ENCODE results near the gene TECR. TPM values are rescaled to one million over a fixed set of nuclear protein-coding genes. Genes with fewer than 3 reads are reported as not detected.

TECR gene
- total and polyA plus RNA-seq, 2 of the 13 experiments (the other 11 are each of a cell fraction or from before 2014, with no cell fraction given) = 54.9 to 121 TPM

DNA sequence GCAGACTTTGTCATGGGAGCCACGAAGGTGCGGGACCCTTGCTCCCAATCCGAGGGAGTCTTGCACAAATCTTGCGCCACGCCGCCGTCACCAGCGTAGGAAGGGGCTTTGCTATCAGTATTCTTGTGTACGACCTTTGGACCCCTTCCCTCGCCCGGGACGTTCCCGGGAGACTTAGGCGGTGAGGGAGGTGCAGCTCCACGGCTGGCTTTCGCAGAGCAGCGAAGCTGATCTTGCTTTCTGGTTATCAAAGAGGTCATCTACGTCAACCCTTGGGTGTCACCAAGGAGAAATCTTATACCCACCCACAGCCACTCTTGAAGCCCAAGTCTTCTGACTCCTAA, 583 bp downstream of the TECR start:
- no TSS peak for BruUV-seq (replicated peaks)
- Histone ChIP-seq H3K4me3 (replicated peaks in 1 of 3; ENCODE audit: insufficient read depth in 1 of 3, low read depth in 2 of 3, low read length in 3 of 3) (peak overlapping the region; percentile 78 to 89 (median 85)), H3K27me3 (ENCODE audit: control insufficient read depth in 1 of 2, insufficient read depth in 2 of 2, low read length in 2 of 2) (no peaks in the 10 kb centered on the region; a peak in 1 of 5 replicates), H3K27ac (ENCODE audit: extremely low read length, insufficient read depth, low read length) (peak overlapping the region; percentile 82), H3K36me3 (replicated peaks in 1 of 2; ENCODE audit: control insufficient read depth in 1 of 2, insufficient read depth in 2 of 2, low read length in 2 of 2) (peaks cover 2 to 6% of the 10 kb centered on the region in 2 experiments; a peak in 3 of 5 replicates), H3K79me2 (ENCODE audit: insufficient read depth, low read length) (peaks cover 43% of the 10 kb centered on the region), H3K9me3 (ENCODE audit: low read length) (no peaks in the 10 kb centered on the region), H2AFZ (ENCODE audit: low read length) (no peak overlapping the region), H4K20me1 (ENCODE audit: insufficient read depth, low read length) (no peaks in the 10 kb centered on the region), H3K4me2 (ENCODE audit: low read depth, low read length) (peak overlapping the region; percentile 88), H3K4me1 (ENCODE audit: insufficient read depth, low read length) (peaks cover 33% of the 10 kb centered on the region), H3K9ac (ENCODE audit: insufficient read depth, low read depth, low read length) (peak overlapping the region; percentile 85)
- 0% methylated on average over 3 of the region's 18 CpGs for WGBS (ENCODE audit: low lambda C conversion rate)
- no peak for FAIRE-seq
- ATAC-seq = peak; percentile 10
- ChIA-PET POLR2A (interaction anchor here (0.5 to 3.6 kb wide), 4 partner anchors 10 to 401 kb away, joined by 4 to 39 read pairs (median 4); partner anchors contain the start of gene DNAJB1), CTCF (ENCODE audit: low intra/inter-chr PET ratio, low total read pairs) (no interaction called here)
- intact Hi-C loops (cut with micrococcal nuclease; ENCODE audit: unreplicated experiment) (no loop called here), in situ Hi-C loops (cut with HindIII; ENCODE audit: extremely low pct_ligation_motif_present, low pct_unique_long_range_greater_than_20kb) (no loop called here)
- no peak for DNase-seq (ENCODE audit: low spot score)
- TF ChIP-seq, protein P1, sequence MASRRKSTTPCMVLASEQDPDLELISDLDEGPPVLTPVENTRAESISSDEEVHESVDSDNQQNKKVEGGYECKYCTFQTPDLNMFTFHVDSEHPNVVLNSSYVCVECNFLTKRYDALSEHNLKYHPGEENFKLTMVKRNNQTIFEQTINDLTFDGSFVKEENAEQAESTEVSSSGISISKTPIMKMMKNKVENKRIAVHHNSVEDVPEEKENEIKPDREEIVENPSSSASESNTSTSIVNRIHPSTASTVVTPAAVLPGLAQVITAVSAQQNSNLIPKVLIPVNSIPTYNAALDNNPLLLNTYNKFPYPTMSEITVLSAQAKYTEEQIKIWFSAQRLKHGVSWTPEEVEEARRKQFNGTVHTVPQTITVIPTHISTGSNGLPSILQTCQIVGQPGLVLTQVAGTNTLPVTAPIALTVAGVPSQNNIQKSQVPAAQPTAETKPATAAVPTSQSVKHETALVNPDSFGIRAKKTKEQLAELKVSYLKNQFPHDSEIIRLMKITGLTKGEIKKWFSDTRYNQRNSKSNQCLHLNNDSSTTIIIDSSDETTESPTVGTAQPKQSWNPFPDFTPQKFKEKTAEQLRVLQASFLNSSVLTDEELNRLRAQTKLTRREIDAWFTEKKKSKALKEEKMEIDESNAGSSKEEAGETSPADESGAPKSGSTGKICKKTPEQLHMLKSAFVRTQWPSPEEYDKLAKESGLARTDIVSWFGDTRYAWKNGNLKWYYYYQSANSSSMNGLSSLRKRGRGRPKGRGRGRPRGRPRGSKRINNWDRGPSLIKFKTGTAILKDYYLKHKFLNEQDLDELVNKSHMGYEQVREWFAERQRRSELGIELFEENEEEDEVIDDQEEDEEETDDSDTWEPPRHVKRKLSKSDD (CRISPR knock-in tag; IDR thresholded peaks at IDR 0.05; ENCODE audit: low read depth) = no peak
- TF ChIP-seq SOX5 (CRISPR knock-in tag; IDR thresholded peaks at IDR 0.05; ENCODE audit: borderline replicate concordance) (no peak), ZMYM2 (CRISPR knock-in tag; IDR thresholded peaks at IDR 0.05) (0 out of 2 replicates have a peak, but pooled peaks have one; percentile 0), HNF4G (IDR thresholded peaks at IDR 0.05; ENCODE audit: borderline replicate concordance, low read depth, low read length) (peak; percentile 54; the same call in 1 of the 2 replicates), HNF4G (CRISPR knock-in tag; IDR thresholded peaks at IDR 0.05; ENCODE audit: borderline replicate concordance, low read depth) (peak; percentile 58; the same call in 1 of the 2 replicates), ZNF558 (CRISPR knock-in tag; IDR thresholded peaks at IDR 0.05; ENCODE audit: borderline replicate concordance) (no peak), ZNF781 (CRISPR knock-in tag; IDR thresholded peaks at IDR 0.05; ENCODE audit: borderline replicate concordance, not compliant biosample characterization) (peak; percentile 81), CREM (IDR thresholded peaks at IDR 0.05) (no peak), CREM (CRISPR knock-in tag; IDR thresholded peaks at IDR 0.05) (no peak), SIX1 (CRISPR knock-in tag; IDR thresholded peaks at IDR 0.05; ENCODE audit: borderline replicate concordance) (no peak), HNF4A (CRISPR knock-in tag; IDR thresholded peaks at IDR 0.05) (peak; percentile 87), ZNF136 (CRISPR knock-in tag; IDR thresholded peaks at IDR 0.05; ENCODE audit: low read depth) (no peak), ZNF329 (CRISPR knock-in tag; IDR thresholded peaks at IDR 0.05; ENCODE audit: low read depth) (no peak), NR2F6 (IDR thresholded peaks at IDR 0.05) (no peak; the same call in none of the 2 replicates), NR2F6 (CRISPR knock-in tag; IDR thresholded peaks at IDR 0.05) (0 out of 2 replicates have a peak, but pooled peaks have one; percentile 11), MED1 (CRISPR knock-in tag; IDR thresholded peaks at IDR 0.05) (no peak), CEBPG (CRISPR knock-in tag; IDR thresholded peaks at IDR 0.05) (peak; percentile 52), NCOA1 (CRISPR knock-in tag; IDR thresholded peaks at IDR 0.05) (0 out of 2 replicates have a peak, but pooled peaks have one; percentile 2)
- TF ChIP-seq, protein P2, sequence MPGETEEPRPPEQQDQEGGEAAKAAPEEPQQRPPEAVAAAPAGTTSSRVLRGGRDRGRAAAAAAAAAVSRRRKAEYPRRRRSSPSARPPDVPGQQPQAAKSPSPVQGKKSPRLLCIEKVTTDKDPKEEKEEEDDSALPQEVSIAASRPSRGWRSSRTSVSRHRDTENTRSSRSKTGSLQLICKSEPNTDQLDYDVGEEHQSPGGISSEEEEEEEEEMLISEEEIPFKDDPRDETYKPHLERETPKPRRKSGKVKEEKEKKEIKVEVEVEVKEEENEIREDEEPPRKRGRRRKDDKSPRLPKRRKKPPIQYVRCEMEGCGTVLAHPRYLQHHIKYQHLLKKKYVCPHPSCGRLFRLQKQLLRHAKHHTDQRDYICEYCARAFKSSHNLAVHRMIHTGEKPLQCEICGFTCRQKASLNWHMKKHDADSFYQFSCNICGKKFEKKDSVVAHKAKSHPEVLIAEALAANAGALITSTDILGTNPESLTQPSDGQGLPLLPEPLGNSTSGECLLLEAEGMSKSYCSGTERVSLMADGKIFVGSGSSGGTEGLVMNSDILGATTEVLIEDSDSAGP (CRISPR knock-in tag; IDR thresholded peaks at IDR 0.05; ENCODE audit: borderline replicate concordance) = 0 out of 2 replicates have a peak, but pooled peaks have one; percentile 6
- TF ChIP-seq, protein P3, sequence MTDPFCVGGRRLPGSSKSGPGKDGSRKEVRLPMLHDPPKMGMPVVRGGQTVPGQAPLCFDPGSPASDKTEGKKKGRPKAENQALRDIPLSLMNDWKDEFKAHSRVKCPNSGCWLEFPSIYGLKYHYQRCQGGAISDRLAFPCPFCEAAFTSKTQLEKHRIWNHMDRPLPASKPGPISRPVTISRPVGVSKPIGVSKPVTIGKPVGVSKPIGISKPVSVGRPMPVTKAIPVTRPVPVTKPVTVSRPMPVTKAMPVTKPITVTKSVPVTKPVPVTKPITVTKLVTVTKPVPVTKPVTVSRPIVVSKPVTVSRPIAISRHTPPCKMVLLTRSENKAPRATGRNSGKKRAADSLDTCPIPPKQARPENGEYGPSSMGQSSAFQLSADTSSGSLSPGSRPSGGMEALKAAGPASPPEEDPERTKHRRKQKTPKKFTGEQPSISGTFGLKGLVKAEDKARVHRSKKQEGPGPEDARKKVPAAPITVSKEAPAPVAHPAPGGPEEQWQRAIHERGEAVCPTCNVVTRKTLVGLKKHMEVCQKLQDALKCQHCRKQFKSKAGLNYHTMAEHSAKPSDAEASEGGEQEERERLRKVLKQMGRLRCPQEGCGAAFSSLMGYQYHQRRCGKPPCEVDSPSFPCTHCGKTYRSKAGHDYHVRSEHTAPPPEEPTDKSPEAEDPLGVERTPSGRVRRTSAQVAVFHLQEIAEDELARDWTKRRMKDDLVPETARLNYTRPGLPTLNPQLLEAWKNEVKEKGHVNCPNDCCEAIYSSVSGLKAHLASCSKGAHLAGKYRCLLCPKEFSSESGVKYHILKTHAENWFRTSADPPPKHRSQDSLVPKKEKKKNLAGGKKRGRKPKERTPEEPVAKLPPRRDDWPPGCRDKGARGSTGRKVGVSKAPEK (CRISPR knock-in tag; IDR thresholded peaks at IDR 0.05; ENCODE audit: borderline replicate concordance) = no peak
